ENCODE data around the gene THUMPD1.

- TF ChIP-seq, protein P1, sequence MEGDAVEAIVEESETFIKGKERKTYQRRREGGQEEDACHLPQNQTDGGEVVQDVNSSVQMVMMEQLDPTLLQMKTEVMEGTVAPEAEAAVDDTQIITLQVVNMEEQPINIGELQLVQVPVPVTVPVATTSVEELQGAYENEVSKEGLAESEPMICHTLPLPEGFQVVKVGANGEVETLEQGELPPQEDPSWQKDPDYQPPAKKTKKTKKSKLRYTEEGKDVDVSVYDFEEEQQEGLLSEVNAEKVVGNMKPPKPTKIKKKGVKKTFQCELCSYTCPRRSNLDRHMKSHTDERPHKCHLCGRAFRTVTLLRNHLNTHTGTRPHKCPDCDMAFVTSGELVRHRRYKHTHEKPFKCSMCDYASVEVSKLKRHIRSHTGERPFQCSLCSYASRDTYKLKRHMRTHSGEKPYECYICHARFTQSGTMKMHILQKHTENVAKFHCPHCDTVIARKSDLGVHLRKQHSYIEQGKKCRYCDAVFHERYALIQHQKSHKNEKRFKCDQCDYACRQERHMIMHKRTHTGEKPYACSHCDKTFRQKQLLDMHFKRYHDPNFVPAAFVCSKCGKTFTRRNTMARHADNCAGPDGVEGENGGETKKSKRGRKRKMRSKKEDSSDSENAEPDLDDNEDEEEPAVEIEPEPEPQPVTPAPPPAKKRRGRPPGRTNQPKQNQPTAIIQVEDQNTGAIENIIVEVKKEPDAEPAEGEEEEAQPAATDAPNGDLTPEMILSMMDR (conservative IDR thresholded peaks at IDR 0.05): no peak
- TF ChIP-seq EZH2 (IDR thresholded peaks at IDR 0.05; ENCODE audit: low read depth): no peak
Observed at GRCh38 chr16:20750558-20750957, 8.9 kb upstream of the THUMPD1 start.

Measured in PC-9 (cell line).